SU-DHL-6 (cell line): ENCODE data around the gene TCF12.

Experiments
- CTCF ChIP-seq: fragments of 200-600 bp; sonication (generic); IDR thresholded peaks from one replicate; pipeline ENCODE4 v1.5.1; 2017; ENCODE audit warnings: antibody characterized with exemption, mild to moderate bottlenecking, low read length, moderate library complexity; ENCODE audit not compliant: insufficient read depth, poor library complexity, severe bottlenecking
- EZH2phosphoT487 ChIP-seq: fragments of 200-600 bp; sonication (generic), shearing (Covaris generic); conservative IDR thresholded peaks from 2 replicates; pipeline ENCODE4 v1.6.1; 2018; ENCODE audit warnings: mild to moderate bottlenecking, antibody characterized with exemption, low read length, moderate library complexity, mixed read lengths

GRCh38 chr15:57193161-57193560, 274.7 kb downstream of the TCF12 start:
- TF ChIP-seq CTCF (no peak), EZH2phosphoT487 (no peak)
